Measurements from ENCODE around the gene FXYD5.
A peak's percentile ranks its signal among the peaks of the same experiment; 100 is the strongest.

Gene FXYD5

DNA sequence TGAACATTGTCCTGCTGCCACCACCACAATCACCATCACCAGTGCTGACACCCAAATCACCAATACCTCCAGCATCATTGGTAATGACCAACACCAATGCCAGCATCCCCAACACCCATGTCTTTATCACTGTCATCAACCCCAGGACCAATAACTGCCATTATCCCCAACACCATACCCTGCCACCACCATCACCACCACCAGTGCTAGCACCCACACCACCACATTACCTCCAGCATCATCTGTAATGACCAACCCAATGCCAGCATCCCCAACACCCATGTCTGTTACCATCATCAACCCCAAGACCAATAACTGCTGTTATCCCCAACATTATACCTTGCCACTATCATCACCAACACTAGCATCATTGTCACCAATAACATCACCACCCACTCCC lies 22.3 kb upstream of the FXYD5 start:
- H3K4me3 ChIP-seq, result peak overlapping the region; percentile 38

DNA sequence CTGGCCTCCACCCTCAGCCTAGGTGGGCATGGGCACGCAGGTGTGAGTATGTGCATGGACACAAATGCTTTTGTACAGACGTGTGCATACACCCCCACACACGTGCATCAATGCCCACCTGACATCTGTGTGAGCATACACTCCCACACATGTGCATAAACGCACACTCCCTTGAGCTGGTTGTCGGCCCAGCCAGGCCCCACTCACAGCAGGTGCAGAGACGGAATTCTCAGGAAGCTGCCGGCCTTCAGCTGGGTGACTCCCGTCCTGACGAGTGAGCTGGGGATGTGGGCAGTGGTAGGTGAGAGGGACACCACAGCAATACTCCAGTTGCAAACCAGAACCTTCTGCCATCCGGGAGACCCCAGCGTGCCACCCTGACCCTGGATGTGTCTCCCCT lies 20.7 kb upstream of the FXYD5 start:
- H3K27ac ChIP-seq, result peak overlapping the region; percentile 82 to 99

More for the DNA sequence above, 22.3 kb upstream of the FXYD5 start:
- DNase-seq (ENCODE audit: low spot score), result no peak
- peak overlapping the region in 1 of 2 donors; percentile 3 for H3K27ac ChIP-seq
- TF ChIP-seq, protein P1, sequence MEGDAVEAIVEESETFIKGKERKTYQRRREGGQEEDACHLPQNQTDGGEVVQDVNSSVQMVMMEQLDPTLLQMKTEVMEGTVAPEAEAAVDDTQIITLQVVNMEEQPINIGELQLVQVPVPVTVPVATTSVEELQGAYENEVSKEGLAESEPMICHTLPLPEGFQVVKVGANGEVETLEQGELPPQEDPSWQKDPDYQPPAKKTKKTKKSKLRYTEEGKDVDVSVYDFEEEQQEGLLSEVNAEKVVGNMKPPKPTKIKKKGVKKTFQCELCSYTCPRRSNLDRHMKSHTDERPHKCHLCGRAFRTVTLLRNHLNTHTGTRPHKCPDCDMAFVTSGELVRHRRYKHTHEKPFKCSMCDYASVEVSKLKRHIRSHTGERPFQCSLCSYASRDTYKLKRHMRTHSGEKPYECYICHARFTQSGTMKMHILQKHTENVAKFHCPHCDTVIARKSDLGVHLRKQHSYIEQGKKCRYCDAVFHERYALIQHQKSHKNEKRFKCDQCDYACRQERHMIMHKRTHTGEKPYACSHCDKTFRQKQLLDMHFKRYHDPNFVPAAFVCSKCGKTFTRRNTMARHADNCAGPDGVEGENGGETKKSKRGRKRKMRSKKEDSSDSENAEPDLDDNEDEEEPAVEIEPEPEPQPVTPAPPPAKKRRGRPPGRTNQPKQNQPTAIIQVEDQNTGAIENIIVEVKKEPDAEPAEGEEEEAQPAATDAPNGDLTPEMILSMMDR (IDR thresholded peaks at IDR 0.05), result no peak

DNA sequence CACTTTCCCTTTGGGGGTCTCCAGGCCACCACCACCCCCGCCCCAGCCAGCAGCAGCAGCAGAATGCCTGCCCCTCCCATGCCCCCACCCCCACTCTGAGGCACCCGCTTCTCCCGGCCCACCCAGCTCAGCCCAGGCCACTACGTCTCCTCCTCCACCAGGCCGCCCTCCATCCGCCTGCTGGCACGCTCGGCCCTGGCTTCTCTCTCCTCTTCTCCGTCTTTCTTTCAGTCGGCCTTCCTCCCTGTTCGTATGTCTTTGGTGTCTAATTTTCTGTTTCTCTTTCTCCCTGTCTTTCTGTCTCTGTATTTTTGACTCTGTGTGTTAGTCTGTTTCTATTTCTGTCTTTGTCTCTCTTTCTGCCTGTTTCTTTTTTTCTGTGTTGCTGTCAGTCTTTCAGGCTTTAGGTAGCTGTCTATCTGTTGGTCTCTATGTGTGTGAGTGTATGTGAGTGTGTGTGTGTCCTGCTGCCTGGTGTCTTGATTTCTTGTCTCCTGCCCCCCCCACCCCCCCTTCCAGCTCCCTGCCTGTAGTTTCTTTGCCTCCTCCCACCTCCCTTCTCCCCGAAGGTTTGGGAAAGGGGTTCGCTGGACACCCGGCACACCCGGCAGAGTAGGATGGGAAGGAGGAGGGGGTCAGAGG lies 19.8 kb upstream of the FXYD5 start, which contains the start of gene LGI4:
LGI4 (minus strand) TSS at position 459 of the 642 bp plus-strand sequence; CDS start at position 80, 379 bp downstream.
- Histone ChIP-seq H3K4me3 (peak within 1 kb of the TSS; percentile 79), H3K27ac (peak within 1 kb of the TSS; percentile 82 to 99)
- DNase-seq (ENCODE audit: low spot score), result no peak
- TF ChIP-seq, protein P1 (IDR thresholded peaks at IDR 0.05), result no peak

More for the DNA sequence above, 20.7 kb upstream of the FXYD5 start:
- TF ChIP-seq, protein P1 (IDR thresholded peaks at IDR 0.05), result no peak
- peak overlapping the region; percentile 79 for H3K4me3 ChIP-seq
- DNase-seq (ENCODE audit: low spot score), result no peak

DNA sequence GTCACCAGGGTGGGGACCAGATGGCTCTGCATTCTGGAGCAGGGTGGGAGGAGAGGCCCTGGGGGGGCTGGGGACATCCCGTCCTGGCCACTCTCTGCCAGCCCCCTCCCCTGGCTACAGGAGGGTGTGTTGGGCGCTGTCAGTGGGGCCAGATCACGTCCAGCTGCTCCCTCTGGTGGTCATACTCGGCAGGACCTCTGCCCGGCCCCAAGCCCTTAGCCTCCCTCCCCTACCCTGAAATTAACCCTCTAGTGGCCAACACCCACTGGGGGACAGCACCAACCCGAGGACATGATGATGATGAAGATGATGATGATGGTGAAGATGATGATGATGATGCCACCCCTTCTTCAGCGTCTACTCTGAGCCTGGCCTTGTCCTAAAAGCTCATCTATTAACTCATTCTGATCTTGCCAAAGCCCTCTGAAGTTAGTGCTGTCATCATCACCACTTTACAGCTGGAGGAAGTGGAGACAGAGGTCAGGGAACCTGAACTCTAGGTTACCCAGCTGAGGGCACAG lies 19.1 kb upstream of the FXYD5 start:
- TF ChIP-seq, protein P1 (IDR thresholded peaks at IDR 0.05), result peak; percentile 94
- Histone ChIP-seq H3K27ac (peak overlapping the region; percentile 82 to 99), H3K4me3 (peak overlapping the region; percentile 79)
- no peak for DNase-seq (ENCODE audit: low spot score)

DNA sequence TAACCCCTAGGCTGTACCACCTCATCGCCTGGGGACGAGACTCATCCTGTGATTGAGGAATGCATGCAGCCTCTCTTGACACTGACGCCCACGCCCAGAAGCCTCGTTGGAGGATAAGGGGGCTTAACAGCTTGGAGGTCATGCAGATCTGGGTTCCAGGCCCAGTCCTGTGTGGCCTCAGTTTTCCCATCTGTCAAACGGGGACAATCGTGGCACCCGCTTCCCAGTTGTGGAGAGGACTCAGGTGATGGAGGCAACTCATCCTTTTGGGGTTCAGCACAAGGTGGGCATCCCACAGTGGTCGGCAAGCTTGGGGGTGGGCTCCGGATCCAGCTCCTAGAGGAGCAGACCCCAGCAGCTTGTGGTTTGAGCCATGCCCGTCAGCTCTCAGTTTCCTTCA lies 18.3 kb upstream of the FXYD5 start:
- Histone ChIP-seq H3K27ac (peak overlapping the region in 1 of 2 donors; percentile 99), H3K4me3 (no peak overlapping the region)
- no peak for DNase-seq (ENCODE audit: low spot score)
- TF ChIP-seq, protein P1 (IDR thresholded peaks at IDR 0.05), result no peak

DNA sequence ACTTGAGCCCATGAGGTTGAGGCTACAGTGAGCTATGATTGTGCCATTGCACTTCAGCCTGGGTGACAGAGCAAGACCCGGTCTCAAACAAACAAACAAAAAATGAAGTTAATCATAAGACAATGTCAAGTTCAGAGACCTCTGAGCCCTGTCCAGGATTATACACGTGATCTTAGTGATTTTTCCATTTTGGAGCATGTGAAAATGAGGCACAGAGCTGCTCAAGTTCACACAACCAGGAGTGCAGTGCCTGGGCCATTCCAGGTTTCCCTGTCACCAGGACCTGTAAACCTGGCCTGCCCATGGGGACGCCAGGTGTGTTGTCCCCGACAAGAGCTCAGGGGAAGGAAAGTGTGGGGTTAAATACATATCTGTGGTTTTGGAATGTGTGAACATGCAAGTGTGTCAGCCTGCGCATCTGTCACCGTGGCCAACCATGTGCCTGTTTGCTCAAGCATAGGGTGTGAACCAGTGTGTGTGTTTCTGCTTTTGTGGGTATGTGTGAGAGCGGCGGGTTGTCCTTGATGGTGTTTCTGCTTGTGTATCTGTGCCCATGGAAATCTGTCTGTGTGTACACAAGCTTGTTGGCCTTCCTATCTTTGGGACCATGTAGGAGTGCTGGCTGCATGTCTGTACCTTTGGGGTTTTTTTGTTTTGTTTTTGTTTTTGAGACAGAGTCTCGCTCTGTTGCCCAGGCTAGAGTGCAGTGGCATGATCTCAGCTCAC lies 17.4 kb upstream of the FXYD5 start:
- TF ChIP-seq, protein P1 (IDR thresholded peaks at IDR 0.05), result no peak
- Histone ChIP-seq H3K4me3 (no peak overlapping the region), H3K27ac (peak overlapping the region; percentile 23 to 99)
- no peak for DNase-seq (ENCODE audit: low spot score)

Measured in coronary artery (tissue), 2 donors.